PC-9 (cell line): ENCODE results near the gene MITF.

Experiments
- EZH2 ChIP-seq: fragments of 200-600 bp; sonication (generic); IDR thresholded peaks from 2 replicates; pipeline ENCODE4 v1.8.0; 2017; ENCODE audit warnings: antibody characterized with exemption, low read depth
- TF ChIP-seq, protein P1 (sequence below): fragments of 200-600 bp; sonication (generic); conservative IDR thresholded peaks from 2 replicates; pipeline ENCODE4 v1.6.1; 2017; ENCODE audit warnings: mixed run types, antibody characterized with exemption, mild to moderate bottlenecking, moderate library complexity

DNA sequence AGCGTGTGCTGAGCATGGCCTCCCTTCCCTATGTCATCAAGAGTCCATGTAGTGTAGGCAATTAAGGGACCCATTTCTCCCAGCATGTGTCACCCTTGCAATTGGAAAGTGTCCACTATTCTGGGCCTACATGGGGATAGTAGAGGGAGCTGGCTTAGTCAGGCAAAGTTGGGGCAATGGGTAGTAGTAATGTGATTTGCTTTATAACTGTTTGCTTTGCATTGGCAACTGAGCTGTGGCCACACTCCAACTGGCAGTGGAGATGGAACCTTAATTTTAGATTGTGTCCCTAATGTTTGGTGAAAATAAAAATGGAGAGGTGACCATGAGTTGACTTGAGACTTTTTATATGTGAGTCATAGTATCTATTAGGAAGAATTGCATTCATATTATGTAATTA is 162.5 kb downstream of the MITF start:
- no peak for TF ChIP-seq EZH2
- TF ChIP-seq, protein P1, sequence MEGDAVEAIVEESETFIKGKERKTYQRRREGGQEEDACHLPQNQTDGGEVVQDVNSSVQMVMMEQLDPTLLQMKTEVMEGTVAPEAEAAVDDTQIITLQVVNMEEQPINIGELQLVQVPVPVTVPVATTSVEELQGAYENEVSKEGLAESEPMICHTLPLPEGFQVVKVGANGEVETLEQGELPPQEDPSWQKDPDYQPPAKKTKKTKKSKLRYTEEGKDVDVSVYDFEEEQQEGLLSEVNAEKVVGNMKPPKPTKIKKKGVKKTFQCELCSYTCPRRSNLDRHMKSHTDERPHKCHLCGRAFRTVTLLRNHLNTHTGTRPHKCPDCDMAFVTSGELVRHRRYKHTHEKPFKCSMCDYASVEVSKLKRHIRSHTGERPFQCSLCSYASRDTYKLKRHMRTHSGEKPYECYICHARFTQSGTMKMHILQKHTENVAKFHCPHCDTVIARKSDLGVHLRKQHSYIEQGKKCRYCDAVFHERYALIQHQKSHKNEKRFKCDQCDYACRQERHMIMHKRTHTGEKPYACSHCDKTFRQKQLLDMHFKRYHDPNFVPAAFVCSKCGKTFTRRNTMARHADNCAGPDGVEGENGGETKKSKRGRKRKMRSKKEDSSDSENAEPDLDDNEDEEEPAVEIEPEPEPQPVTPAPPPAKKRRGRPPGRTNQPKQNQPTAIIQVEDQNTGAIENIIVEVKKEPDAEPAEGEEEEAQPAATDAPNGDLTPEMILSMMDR, result no peak
